Measurements from ENCODE around the gene GPC5.
A peak's percentile ranks its signal among the peaks of the same experiment; 100 is the strongest.
"Not testable (repeated sequence)": the region's sequence is repeated elsewhere in the genome, so short reads cannot be mapped to it uniquely, and the experiment has no call there.

The GPC5 gene

GRCh38 chr13:91868351-91868750 lies 469.9 kb downstream of the GPC5 start:
- no peak for DNase-seq (ENCODE audit: low read depth in 2 of 2)

DNA sequence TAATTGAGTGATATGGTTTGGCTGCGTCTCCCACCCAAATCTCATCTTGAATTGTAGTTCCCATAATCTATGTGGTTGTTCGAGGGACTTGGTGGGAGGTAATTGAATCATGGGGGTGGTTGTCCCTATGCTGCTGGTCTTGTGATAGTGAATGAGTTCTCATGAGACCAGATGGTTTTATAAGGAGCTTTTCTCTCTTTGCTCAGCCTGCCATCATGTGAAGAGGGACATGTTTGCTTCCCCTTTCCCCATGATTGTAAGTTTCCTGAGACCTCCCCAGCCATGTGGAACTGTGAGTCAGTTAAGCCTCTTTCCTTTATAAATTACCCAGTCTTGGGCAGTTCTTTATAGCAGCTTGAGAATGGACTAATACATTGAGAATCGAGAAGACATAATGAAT lies 480.1 kb downstream of the GPC5 start:
- DNase-seq (ENCODE audit: low read depth in 2 of 2) = no peak

GRCh38 chr13:91879360-91879759 lies 480.9 kb downstream of the GPC5 start:
- no peak for DNase-seq (ENCODE audit: low read depth in 2 of 2)

DNA sequence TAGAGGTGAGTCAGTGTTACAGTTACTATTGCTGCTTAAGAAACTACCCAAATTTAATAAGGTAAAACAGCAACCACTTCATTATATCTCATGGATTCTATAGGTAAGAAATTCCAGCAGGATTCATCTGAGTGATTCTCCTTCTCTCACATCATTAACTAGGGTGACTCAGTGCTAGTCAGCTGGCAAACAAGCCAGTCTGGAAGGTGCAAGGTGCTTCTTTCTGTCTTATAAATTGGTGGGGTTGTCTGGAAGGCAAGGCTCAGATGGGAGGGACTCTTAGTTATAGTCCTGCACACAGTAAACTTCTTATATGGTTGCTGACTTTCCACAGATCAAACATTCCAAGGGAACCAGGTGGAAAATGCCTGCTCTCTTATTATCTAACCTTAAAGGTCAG lies 484.5 kb downstream of the GPC5 start:
- no peak for DNase-seq (ENCODE audit: low read depth in 2 of 2)

GRCh38 chr13:91889641-91890040 lies 491.2 kb downstream of the GPC5 start:
- DNase-seq (ENCODE audit: low read depth in 2 of 2) = peak in 1 of 2 experiments; percentile 1

- DNase-seq (ENCODE audit: low read depth in 2 of 2) = no peak
Observed at GRCh38 chr13:91891141-91891540, 492.7 kb downstream of the GPC5 start.

GRCh38 chr13:91893040-91893439 lies 494.6 kb downstream of the GPC5 start:
- DNase-seq (ENCODE audit: low read depth in 2 of 2) = no peak

DNA sequence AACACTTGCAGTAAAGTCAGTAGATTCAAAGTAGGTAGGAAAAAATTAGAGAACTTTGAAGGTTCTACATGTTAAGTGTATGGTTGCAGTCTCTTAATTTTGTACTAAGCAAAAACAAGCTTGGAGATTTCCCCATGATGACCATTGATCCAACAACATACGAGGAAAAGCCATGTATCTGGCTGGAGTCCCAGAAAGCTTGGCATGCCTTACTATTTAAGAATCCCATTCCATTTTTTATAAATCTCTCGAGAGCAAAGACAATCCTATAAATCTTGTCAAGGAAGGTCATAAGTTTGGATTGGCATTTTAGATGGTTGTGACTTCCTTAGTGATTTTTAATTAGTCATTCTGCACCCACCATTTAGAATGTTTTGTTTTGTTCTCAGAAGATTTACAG lies 495.9 kb downstream of the GPC5 start:
- no peak for DNase-seq (ENCODE audit: low read depth in 2 of 2)

DNA sequence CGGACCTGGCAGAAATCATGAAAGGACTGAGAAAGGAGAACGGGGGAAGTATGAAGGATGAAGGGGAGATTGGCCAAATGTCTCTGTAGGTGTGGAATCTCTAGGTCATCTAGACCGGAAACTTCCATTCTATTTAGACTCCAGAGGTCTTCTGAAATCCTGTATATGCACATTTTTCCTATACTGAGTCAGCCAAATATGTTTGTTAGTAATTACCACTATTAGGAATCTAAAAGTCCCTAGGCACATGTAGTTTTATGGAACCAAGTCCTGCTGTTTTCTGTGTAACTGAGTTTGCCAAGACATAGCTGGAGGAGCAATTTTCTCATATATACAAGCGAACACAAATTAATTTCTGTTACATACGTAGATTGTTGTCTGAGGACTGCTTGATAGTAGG lies 498.1 kb downstream of the GPC5 start:
- DNase-seq (ENCODE audit: low read depth in 2 of 2) = no peak

DNA sequence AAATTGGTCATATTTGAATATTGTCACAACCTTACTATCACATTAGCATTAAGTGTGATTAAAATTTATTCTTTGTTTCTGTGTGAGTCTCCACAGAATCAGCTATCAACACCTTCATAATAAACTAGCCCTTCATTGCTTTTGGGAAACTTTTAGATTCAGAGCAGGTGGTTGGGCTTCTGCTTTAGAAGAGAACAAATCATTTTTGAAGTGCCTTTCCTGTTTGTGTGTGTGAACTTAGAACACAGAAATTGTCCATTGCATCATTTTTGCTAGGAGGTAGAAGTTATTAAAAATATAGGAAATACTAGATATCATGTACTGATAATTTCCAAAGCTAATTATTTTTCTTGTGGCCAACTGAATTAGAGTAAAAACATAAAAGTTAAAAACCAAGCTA lies 500.6 kb downstream of the GPC5 start:
- DNase-seq (ENCODE audit: low read depth in 2 of 2) = not testable (repeated sequence)

DNA sequence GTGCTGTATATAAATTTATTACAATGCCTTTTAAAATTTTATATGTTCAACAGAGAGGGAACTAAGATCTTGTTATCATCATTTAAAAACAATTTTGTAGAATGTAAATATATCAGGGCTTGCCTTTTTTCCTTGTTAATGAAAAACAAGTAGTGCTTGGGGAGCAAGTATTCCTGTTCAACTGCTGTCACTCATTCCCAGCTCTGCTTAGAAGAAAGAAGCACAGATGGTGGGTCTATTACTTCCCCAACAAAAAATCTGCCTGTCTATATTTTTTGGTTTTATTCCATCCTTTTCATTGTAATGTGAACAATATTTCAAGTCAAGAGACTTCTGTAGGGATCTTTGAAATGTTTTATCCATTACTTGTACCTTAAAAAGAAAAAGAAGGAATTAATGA lies 503.9 kb downstream of the GPC5 start:
- DNase-seq (ENCODE audit: low read depth in 2 of 2) = no peak

GRCh38 chr13:91904005-91904404 lies 505.6 kb downstream of the GPC5 start:
- DNase-seq (ENCODE audit: low read depth in 2 of 2) = no peak

DNA sequence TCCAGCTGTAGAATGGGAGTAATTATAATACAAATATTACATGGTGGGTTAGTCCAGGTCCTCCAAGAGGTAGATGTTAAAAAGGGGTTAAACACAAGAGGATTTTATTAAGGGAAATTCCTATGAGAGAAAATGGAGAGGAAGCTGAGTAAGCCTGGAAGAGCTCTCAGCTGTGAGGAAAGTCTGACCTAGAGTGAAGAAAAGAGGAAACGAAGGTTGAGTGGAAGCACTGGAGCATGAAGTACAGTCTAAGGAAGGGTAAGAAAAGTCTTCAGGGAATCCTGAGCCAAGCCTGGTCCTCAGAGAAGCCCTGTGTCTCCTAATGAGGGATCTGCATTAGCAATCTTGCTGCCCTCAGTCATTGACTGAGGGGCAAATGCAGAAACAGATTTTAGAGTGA lies 506.2 kb downstream of the GPC5 start:
- DNase-seq (ENCODE audit: low read depth in 2 of 2) = no peak

- no peak for DNase-seq (ENCODE audit: low read depth in 2 of 2)
Observed at GRCh38 chr13:91907398-91907797, 509.0 kb downstream of the GPC5 start.

GRCh38 chr13:91909617-91910016 lies 511.2 kb downstream of the GPC5 start:
- no peak for DNase-seq (ENCODE audit: low read depth in 2 of 2)

- no peak for DNase-seq (ENCODE audit: low read depth in 2 of 2)
Observed at GRCh38 chr13:91922969-91923592, 524.7 kb downstream of the GPC5 start.

GRCh38 chr13:91930687-91931086 lies 532.3 kb downstream of the GPC5 start:
- DNase-seq (ENCODE audit: low read depth in 2 of 2) = no peak

DNA sequence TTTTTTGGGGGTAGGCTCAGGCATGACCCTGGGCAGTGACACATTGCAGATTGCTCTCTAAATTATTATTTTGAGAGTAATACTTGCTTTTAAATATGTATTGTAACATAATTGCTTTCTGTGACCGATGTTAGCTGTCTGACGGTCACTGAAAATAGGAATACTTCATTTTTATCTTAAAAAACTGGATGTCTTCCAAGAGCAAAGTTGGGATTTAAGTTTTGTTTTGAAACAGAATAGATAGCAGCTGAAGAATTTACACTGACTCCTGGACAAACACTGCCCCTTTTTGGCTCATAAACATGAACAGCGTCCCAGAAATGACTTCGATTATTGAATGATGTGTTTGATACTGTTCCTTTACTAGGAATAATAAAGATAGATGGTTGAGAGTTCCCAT lies 535.9 kb downstream of the GPC5 start:
- DNase-seq (ENCODE audit: low read depth in 2 of 2) = no peak

- DNase-seq (ENCODE audit: low read depth in 2 of 2) = no peak
Observed at GRCh38 chr13:91946498-91947070, 548.2 kb downstream of the GPC5 start.

- DNase-seq (ENCODE audit: low read depth in 2 of 2) = no peak
Observed at GRCh38 chr13:91948736-91949135, 550.3 kb downstream of the GPC5 start.

- DNase-seq (ENCODE audit: low read depth in 2 of 2) = no peak
Observed at GRCh38 chr13:91950803-91951202, 552.4 kb downstream of the GPC5 start.

- DNase-seq (ENCODE audit: low read depth in 2 of 2) = no peak
Observed at GRCh38 chr13:91955546-91956355, 557.3 kb downstream of the GPC5 start.

DNA sequence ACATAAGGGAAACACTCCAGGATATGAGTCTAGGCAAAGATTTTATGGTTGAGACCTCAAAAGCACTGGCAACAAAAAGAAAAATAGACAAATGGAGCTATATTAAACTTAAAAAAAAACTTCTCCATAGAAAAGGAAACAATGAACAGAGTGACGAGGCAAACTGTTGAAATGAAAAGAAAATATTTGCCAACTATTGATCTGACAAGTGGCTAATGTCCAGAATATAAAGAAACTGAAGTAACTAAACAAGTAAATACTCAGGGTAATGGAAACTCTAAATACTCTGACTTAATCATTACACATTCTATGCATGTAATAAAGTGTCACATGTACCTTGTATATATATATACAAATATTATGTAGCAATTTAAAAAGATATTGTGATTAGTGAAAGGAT lies 562.5 kb downstream of the GPC5 start:
- no peak for DNase-seq (ENCODE audit: low read depth in 2 of 2)

Data from fibroblast of skin of left biceps (primary cell).